ELF-1 (cell line): ENCODE results near the gene HSF5.
"Not testable (repeated sequence)": the region's sequence is repeated elsewhere in the genome, so short reads cannot be mapped to it uniquely, and the experiment has no call there.

Experiments
- DNase-seq: peaks from one replicate; pipeline ENCODE4 v3.0.0-alpha.2; 2016; ENCODE audit warnings: low read depth, low spot score

HSF5 gene

DNA sequence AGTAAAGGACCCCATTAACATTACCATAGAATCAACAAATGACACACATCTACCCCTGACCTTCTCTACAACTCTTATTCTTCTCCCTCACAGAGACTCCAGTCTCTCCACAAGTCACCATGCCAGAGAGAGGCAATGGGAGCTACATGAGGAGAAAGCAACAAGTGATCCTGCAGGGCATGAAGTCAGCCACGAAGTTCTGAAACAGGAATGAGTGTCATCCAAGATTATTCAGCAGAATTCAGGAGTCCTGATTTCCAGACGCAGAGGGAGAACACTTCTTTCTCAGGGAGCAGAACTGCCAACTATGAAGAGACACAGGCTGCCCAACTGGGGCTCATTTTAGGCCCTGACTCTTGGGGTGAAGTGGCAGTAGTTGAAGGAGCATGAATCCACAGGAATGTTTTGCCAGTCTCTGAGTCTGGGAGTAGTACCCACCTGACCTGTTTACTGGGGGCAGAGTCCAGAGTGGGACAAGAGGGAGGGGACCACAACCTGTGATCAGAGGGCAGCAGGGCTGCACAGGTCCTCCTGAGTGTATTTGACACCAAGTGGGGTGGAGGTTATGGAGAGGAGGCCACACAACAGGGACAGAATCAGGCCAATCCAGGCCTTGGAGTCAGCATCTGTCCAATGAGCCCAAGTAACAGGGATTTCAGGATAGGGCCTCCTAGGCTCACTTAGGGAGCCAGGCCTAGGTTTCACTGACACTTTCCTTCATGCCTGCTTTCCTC lies 28.6 kb upstream of the HSF5 start:
- DNase-seq, result no peak

DNA sequence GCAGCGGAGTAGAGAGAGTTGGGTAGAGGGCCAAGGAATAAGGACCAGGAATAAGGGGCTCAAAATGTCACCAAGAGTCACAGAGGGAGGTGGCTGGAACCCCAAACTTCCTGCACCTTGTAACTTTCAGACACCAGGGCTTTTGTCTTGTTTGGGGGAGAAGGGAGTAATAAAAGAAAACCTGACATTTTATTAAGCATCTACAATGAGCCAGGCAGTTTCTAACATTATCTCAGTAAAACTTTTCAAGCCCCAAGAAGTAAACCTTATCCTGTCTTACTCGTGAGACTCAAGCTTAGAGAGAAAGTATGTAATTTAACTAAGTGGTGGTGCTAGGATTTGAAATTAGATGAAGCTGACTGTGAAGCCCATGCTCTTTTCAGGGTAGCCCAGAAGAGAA lies 27.1 kb upstream of the HSF5 start:
- no peak for DNase-seq

DNA sequence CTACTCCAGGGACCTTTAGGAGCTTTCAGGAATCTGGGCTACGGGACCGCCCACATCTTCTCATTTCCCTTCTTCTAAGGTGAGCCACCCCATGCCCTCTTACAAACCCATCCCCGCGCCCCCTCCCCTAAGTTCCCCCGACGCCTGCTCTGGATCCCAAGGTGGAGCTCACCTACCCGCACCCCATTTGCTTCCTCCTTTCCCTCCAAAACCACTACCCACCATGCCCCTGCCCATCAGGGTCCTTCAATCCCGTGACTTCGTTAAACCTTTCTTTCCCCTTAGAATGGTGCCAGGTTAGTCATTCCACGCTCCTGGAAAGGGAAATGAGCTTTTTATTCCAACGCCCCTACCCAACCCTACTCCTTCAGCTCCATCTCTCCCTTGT lies 26.6 kb upstream of the HSF5 start:
- no peak for DNase-seq

DNA sequence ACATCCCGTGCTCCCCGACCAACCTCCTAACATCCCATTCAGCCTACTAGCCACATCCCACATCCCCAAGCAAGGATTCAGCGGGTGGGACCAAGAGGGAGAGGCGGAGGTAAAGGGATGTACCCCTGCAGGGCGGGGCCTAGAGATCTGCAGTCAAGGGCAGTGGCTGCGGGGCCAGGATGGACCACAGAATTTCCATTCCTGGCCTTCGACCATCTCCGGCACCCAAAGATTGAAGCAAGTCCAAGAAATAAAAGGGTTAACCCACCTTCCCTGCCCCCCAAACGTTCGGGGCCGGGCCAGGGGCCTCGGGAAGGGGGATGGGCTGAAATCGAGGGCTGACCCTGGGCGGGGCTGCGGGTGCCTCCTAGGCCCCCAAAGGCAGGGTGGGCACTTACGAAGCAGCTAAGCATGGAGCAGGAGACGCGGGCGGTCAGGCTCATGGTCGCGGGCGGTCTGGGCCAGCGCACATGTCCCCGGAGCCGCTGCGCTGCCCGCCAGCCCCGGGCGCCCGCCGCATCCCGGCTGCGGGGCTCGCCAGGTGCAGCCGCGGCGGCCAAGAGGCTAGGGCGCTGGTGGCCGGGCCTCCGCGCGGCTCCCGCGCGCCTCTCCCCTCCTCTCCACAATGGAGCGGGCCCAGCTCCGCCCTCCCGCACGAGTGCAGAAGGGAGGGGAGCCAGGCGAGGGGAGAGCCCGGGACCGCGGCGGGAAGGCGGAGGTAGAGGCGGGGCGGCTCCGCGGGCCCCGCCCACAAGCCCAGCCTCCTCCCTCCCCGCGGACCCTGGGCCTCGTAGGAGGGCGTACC lies 26.0 kb upstream of the HSF5 start, which contains the start of gene MTMR4:
Gene MTMR4 (minus strand): TSS at position 674 of the 805 bp plus-strand sequence. CDS start 231 bp downstream, at position 443.
- peak; percentile 91 for DNase-seq

DNA sequence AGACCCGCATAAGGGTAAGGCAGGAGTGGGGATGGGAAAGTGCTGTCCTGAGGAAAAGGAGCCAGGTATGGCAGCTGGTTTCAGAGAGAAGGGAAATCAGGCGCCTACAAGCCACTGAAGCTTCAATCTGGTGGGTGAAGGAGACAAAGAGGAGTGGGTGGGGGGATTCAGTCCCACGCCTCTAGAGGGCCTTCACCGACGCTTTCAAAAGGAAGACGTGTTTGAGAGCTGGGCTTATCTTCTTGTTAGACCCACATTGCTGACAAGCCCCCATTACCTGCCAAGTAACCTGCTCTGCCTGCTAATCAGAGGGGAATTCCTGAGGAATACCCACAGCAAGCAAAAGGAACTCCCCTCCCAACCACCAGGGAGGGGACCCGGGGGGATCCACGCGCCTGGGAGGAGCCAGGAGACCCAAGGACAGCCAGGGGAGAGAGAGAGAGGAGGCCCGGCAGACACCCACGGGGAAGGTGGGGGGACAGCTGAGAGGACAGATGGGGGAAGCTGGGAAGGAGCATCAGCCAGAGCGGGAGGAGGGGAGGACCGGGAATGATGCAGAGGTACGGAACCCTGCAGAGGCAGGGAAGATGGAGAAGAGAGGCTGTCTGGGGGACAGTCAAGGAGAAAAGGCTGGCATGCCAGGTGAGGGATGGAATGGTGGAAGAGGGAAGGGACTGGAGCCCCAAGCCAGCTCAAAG lies 25.2 kb upstream of the HSF5 start:
- no peak for DNase-seq

DNA sequence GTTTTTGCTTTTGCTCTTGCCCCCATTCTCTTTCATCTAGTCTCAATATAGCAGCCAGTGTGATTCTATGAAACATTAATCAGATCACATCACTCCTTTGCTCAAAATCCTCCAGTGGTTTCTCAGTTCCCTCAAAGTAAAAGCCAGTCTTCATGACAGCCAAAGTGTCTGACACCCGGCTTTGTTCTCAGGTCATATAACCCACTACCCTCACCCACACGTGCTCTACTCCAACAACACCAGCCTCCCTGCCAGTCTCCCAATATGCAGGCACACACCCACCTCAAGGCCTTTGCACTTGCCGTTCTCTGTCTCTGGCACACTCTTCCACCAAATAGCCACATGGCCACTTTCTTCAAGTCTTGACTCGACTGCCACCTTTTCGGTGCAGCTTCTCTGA lies 21.9 kb upstream of the HSF5 start:
- DNase-seq, result no peak

DNA sequence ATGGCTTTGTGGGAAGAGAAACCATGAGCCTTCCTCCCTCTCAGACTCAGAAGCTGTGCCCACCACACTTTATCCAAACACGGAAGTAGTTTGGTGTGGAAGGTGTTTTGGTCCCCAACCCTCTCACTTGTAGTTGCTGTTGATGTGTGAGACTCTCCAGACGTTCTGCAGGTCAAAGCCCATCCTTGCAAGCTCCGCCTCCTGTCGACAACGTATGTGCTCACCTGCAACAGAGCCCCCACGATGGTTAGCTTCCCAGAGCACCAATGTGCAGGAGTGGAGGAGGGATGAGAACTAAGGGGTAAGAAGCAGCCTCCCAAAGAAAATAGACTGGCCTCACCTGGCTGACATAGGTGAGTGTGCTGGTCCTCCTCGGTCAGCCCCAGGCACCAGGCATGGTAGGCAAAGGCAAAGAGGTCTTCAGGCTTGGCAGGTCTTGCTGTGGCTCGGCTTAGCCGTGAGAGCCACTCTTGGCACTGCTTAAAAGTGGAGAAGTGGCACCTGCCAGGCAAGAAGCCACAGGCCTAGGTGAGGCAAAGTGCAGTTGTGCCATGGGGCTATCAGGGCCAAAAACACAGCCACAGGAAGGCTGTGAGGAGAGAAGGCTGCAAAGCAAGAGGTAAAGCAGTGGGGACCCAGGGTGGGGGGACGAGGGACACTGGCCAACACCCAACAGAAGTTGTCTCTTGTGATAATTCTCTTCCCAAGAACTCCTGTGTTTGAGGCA lies 20.3 kb upstream of the HSF5 start:
- DNase-seq, result no peak

DNA sequence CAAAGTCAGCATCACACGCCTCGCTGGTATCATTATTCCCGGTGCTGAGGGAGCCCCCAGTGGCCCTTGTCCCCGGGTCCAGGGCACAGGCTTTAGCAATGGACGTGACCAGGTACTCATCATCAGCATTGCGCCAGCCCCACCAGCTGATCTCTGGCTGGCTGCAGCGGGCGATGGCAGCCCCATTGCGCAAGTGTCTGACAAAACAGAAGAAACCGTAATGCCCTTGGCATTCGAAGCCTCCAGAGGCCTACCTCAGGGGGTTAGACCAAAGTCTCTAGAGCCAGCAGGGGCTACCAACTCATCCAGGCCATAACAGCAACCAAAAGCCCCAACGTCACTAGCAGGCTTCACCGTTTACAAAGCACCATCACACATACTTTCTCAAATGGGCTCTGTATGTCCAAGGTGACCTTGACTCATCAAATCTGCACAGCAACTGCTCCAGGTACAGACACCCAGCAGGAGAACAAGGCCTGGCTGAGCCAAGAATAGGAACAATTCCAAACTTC lies 19.0 kb upstream of the HSF5 start:
- DNase-seq, result no peak

DNA sequence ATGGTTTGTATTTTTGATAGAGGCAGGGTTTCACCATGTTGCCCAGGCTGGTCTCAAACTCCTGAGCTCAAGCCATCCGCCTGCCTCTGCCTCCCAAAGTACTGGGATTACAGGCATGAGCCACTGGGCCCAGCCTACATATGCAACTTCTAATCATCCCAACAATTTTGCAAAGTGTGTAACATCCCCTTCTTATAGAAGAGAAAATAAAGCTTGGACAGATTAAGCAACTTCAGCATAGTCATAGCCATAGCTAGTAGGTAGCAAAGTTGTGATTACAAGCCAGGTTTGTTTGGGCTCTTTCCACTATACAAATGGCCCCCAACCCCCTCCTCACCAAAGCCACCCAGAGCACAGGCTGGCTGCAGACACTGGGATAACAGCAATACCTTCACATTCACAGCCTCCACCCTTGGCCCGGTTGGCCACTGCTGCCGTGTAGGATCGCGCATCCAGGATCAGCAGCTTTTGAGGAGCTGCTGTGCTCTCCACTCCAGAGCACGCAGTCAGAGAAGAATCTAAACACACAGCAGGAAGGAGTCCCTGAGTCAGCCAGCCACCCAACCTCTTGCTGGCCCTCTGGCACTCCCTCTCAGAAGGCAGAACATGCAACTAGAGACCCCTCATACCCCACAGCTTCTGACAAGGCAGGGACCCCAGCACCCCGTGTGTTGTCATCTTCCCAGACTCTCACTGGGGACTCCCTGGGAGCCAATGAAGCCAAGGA lies 18.3 kb upstream of the HSF5 start:
- no peak for DNase-seq

DNA sequence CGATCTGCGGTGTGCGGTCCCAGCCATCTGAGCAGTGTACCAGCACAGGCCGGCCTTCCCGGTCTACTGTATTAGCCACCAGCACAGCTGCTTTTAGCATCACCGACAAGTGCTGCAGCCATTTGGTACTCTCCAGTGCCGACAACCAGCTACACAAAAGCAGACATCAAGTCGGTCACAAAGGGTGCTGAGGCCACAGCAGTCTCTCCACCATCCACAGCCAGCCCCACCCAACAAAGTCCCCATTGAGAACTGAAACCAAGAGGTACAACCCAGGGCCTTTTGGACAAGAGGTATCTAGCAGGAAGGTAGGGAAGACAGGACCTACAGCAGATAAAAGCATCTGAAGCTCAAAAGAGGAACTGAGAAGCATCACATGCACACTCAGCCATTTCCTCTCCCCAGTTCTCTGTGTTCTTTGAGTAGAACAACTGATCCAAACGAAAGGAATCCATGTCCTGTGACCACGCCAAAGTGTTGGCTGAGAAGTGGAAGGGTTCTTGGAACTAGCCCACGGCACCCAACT lies 16.7 kb upstream of the HSF5 start:
- DNase-seq, result no peak

DNA sequence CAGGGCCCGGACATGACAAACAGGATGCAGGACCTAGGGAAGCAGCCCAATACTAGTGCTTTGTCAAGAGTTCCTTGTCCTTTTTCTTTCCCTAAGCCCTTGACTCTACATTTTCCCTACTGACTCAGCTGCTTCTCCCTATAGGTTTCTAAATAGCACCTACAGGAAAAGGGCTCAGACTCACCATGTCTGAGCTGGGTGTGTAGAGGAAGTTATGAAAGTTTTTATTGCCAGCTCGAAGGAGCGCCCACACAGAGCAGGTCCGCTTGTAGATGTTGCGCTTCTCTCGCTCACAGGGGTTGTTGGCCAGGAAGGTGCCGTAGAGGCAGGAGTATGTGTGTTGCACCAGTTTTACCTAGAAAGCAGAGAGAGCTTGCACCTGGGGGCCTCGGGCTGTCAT lies 15.7 kb upstream of the HSF5 start:
- DNase-seq, result no peak

DNA sequence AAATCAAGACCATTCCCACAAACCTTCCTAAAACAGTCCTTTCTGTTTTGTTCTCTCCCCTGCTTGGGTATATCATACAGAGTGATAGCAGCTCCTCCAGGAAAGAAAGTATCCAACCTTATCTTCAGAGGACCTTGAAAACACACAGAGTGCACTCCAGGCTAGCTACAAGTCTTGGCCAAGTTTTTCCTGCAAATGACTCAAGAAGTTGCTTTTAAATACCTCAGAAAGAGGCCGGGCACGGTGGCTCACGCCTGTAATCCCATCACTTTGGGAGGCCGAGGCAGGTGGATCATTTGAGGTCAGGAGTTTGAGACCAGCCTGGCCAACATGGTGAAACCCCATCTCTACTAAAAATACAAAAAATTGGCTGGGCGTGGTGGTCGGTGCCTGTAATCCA lies 14.9 kb upstream of the HSF5 start:
- not testable (repeated sequence) for DNase-seq

DNA sequence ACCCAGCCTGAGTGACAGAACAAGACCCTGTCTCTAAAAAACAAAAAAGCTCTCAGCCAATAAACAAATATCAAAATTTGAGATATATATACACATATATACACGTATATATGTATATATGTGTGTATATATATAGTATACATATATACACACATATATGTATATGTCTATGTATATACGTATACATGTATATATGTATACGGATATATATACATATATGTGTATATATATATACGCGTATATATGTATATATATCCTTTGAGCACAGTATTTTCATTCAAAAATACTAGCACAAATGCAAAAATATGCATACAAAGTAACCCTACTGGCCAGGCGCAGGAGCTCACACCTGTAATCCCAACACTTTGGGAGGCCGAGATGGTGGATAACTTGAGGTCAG lies 13.2 kb upstream of the HSF5 start:
- no peak for DNase-seq

DNA sequence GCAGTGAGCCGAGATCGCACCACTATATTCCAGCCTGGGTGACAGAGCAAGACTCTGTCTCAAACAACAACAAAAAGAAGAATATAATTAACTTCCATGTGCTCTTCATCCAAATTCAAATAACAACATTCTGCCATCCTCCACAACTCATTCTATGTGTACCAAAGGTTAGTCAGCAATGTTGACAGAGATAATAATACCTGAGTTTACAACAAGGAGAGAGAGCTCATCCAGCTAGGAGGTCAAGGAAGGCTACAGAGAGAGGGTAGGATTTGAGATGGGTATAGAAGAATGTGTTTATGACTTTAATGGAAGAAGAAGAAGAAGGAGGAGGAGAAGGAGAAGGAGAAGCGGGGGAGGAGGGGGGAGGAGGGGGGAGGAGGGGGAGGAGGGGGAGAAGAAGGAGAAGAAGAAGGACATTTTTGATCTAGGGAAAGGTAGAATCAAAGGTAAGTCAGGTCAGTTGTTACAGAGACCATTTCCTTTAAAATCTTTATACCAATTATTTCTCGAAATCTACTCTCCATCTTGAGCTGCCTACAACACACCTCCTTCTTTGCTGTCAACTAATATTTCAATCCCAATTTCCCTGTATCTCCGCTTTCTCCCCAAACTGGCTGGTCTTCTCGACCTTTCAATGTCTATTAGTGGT lies 10.1 kb upstream of the HSF5 start:
- DNase-seq, result no peak

DNA sequence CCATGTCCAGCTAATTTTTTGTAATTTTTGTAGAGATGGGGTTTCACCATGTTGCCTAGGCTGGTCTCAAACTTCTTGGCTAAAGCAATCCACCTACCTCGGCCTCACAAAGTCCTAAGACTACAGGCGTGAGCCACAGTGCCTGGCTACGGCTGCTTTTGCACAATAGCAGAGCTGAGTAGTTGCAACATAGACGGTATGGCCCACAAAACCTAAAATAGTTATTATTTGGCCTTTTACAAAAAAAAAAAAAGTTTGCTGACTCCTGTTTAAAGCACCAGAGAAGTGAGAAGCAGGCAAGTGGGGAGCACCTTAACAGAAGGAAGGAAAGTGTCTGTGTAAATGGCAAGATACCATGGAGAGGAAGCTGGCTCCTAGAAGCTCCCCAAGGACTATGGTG lies 5.3 kb upstream of the HSF5 start:
- no peak for DNase-seq

DNA sequence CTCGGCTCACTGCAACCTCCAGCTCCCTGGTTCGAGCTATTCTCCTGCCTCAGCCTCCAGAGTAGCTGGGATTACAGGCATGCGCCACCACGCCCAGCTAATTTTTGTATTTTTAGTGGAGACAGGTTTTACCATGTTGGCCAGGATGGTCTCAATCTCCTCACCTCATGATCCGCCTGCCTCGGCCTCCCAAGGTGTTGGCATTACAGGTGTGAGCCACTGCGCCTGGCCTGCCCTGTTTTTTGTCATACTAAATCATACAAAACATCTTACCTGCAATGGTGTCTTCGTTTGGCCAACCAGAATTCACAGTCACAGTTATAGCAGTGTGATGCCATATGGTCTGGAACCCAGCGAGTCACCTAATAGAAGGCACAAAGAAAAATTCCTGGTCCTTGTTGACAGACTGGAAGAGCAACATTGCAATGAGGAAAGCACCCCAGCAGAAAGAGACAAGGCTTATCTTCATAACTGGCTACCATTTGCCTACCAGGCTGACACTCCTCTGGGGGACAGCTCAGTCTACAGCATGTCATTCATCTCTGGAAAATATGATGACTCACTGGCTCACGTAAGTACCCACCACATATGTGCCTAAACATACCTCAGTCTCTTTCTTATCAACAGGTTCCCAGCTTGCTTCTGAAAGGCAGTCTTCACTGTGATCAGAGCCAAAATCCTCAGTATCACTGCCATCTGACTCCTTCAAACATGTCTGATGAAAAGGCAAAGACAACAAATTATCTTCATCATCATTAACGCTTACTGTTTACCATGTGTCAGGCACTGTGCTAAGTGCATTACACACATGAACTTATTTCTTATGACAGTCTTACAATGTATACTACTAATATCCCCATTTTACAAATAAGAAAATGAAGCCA lies 4.3 kb upstream of the HSF5 start:
- no peak for DNase-seq

DNA sequence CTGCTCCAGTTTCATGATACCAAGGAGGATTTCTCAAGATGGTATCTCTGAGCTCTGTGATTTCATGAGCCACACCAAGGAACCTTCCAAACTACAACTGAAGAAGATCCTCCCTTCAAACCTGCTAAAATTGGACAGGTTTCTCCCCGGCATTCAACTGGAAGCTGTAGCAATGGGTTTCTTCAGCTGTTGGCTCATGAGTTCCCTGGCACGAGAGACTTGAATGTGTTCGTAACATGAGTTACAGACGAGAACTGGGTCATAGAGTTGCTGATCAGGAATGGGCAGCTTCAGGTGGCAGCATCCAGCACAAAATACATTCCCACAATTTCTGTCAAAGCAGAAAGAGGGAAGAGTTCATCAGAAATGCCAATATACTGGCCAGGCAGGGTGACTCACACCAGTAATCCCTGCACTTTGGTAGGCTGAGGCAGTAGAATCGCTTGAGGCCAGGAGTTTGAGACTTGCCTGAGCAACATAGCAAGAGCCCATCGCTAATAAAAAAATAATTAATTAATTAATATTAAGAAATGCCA lies 3.4 kb upstream of the HSF5 start:
- DNase-seq, result no peak

DNA sequence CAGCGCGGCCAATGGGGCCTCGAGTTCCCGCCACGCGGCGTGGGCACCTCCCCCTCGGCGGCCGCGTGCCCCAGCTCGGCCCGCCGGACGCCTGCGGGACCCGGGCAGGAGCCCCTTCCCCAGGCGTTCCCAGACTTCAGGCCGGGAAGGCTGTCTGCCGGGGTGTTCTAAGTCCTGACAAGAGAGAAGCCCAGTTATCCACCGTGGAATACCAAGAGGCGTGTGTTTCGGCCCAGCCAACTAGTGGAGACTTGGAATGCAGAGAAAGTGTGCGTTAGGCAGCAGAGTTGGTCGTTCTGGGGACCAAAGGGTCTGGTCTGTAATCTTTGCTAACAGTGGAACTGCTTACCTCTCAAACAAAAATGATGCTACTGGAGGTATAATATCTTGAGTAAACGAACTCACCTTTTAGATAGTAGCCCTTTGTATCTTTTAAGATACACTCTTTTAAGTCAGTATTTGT lies 251 bp upstream of the HSF5 start:
- DNase-seq, result no peak

DNA sequence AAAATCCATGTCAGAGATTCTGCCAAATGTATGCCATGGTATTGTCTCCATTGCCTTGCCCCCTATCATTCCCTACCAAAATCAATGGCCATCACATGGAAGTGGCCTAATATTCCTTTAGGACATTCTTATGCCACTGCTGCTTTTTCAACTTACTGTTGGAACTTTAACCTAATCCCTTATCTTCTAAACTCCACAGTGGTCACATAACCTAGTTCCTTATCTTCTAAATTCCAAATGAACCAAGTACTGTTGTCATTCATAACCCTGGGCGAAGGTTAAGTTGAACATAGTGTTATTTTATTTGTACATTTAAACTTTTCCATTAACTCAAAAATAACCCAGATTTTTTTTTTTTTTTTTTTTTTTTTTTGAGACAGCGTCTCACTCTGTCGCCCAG lies 3.6 kb downstream of the HSF5 start:
- no peak for DNase-seq
